ENCODE data around the gene VIM.

Gene VIM

DNA sequence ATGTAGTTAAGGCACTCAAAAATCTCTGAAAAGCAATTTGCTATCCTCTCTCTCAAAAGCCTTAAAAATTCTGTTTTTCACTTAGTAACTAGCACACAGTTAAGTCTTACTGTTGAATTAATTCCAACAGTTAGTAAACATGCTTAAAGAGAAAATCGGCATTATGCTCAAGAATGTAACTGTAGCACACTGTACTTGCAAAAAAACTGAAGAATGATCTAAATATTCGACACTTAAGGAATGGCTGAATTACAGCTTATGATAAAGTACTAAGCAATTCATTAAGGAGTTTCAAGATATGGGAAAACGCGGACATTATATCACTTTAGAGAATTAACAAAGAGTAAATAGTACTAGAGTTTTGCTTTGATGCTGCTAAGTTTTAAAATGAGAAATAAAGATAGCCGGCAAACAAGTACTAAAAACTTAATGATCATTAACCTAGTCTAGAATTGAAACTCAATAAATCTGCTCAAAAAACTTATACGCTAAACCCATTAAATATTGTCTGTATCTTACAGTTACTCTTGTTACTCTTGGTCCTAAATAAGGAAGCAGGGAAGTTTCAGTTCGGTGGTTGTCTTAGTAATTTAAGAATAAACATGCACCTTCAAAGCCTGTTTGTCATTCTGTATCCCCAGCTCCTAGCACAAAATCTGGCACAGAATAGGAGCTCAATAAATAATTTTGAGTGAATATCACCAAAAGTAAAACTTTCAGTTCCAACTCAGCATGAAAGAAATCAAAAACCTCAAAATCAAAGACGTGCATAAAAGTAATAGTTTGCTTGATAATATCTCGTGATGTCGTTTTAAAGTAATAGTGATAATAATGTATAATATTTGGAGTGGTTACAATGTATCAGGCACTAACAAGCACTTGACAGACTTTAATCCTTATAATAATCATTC is 27.8 kb upstream of the VIM start:
- Histone ChIP-seq H3K4me3 (ENCODE audit: low read length) (peak overlapping the region; percentile 96), H3K4me1 (ENCODE audit: control insufficient read depth, insufficient read depth, low read length) (no peaks in the 10 kb centered on the region), H3K27ac (ENCODE audit: low read depth, low read length) (peak overlapping the region; percentile 38), H3K27me3 (ENCODE audit: control insufficient read depth, insufficient read depth, low read length) (no peaks in the 10 kb centered on the region), H3K36me3 (ENCODE audit: control insufficient read depth, insufficient read depth, low read length) (no peaks in the 10 kb centered on the region), H3K9ac (ENCODE audit: low read length) (no peak overlapping the region)

- no peaks in the 10 kb centered on the region for H3K4me1 ChIP-seq (ENCODE audit: control insufficient read depth, insufficient read depth, low read length)
- H3K4me3 ChIP-seq (ENCODE audit: low read length) = peak within 1 kb of the TSS; percentile 96
- H3K27me3 ChIP-seq (ENCODE audit: control insufficient read depth, insufficient read depth, low read length) = no peaks in the 10 kb centered on the region
- H3K9ac ChIP-seq (ENCODE audit: low read length) = peak within 1 kb of the TSS; percentile 74
- no peaks in the 10 kb centered on the region for H3K36me3 ChIP-seq (ENCODE audit: control insufficient read depth, insufficient read depth, low read length)
- peak within 1 kb of the TSS; percentile 94 for H3K27ac ChIP-seq (ENCODE audit: low read depth, low read length)
Measured at GRCh38 chr10:17200912-17201793, 26.9 kb upstream of the VIM start, which contains the start of gene TRDMT1. Gene TRDMT1 (minus strand): TSS chr10:17201672. CDS start chr10:17201634, 38 bp downstream.

- H3K9ac ChIP-seq (ENCODE audit: low read length) = peak overlapping the region; percentile 2
- H3K4me1 ChIP-seq (ENCODE audit: control insufficient read depth, insufficient read depth, low read length) = no peaks in the 10 kb centered on the region
- H3K27me3 ChIP-seq (ENCODE audit: control insufficient read depth, insufficient read depth, low read length) = no peaks in the 10 kb centered on the region
- peak overlapping the region; percentile 94 for H3K27ac ChIP-seq (ENCODE audit: low read depth, low read length)
- H3K4me3 ChIP-seq (ENCODE audit: low read length) = peak overlapping the region; percentile 96
- H3K36me3 ChIP-seq (ENCODE audit: control insufficient read depth, insufficient read depth, low read length) = no peaks in the 10 kb centered on the region
Measured at GRCh38 chr10:17201794-17202116, 26.3 kb upstream of the VIM start.

DNA sequence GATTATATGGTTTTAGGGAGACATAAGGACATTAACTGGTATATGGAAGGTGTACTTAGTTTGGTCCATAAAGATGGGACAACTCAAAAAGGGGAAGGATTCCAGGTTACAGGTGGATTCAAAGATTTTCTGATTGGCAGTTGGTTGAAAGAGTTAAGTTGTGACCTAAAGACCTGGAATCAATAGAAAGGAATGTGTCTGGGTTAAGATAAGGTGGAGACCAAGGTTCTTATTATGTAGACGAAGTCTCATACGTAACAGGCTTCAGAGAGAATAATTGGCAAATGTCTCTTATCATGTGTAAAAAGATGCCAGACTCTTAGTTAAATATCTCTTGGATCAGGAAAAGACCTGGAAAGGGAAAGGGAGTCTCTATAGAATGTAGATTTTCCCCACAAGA is 25.5 kb upstream of the VIM start:
- Histone ChIP-seq H3K9ac (ENCODE audit: low read length) (no peak overlapping the region), H3K27ac (ENCODE audit: low read depth, low read length) (no peak overlapping the region), H3K4me1 (ENCODE audit: control insufficient read depth, insufficient read depth, low read length) (no peaks in the 10 kb centered on the region), H3K36me3 (ENCODE audit: control insufficient read depth, insufficient read depth, low read length) (no peaks in the 10 kb centered on the region), H3K27me3 (ENCODE audit: control insufficient read depth, insufficient read depth, low read length) (no peaks in the 10 kb centered on the region), H3K4me3 (ENCODE audit: low read length) (no peak overlapping the region)

GRCh38 chr10:17202999-17203398 is 25.0 kb upstream of the VIM start:
- Histone ChIP-seq H3K4me1 (ENCODE audit: control insufficient read depth, insufficient read depth, low read length) (no peaks in the 10 kb centered on the region), H3K27me3 (ENCODE audit: control insufficient read depth, insufficient read depth, low read length) (no peaks in the 10 kb centered on the region), H3K9ac (ENCODE audit: low read length) (no peak overlapping the region), H3K36me3 (ENCODE audit: control insufficient read depth, insufficient read depth, low read length) (no peaks in the 10 kb centered on the region), H3K4me3 (ENCODE audit: low read length) (no peak overlapping the region), H3K27ac (ENCODE audit: low read depth, low read length) (no peak overlapping the region)

DNA sequence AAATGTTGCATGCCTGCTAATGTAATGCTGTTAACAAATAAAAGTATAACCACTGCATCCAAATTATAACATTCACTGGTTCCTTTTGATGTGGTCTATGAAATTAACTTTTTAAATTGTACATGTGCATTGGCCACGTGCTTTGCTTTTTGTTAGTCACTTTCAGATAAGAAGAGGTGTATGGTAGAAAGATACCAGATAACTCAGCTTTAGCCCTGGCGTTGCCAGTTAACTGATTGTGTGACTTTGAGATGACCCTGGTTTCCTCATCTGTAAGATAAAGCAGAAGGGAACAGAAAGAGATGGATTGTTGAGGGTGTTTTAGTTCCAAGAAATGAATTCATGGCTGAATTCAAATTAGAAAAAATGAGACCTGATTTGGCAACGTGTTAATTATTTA is 24.6 kb upstream of the VIM start:
- H3K36me3 ChIP-seq (ENCODE audit: control insufficient read depth, insufficient read depth, low read length) = no peaks in the 10 kb centered on the region
- H3K27me3 ChIP-seq (ENCODE audit: control insufficient read depth, insufficient read depth, low read length) = no peaks in the 10 kb centered on the region
- H3K4me1 ChIP-seq (ENCODE audit: control insufficient read depth, insufficient read depth, low read length) = no peaks in the 10 kb centered on the region
- H3K4me3 ChIP-seq (ENCODE audit: low read length) = no peak overlapping the region
- no peak overlapping the region for H3K9ac ChIP-seq (ENCODE audit: low read length)
- H3K27ac ChIP-seq (ENCODE audit: low read depth, low read length) = no peak overlapping the region

GRCh38 chr10:17206210-17206709 is 21.8 kb upstream of the VIM start:
- Histone ChIP-seq H3K4me1 (ENCODE audit: control insufficient read depth, insufficient read depth, low read length) (no peaks in the 10 kb centered on the region), H3K4me3 (ENCODE audit: low read length) (no peak overlapping the region), H3K27ac (ENCODE audit: low read depth, low read length) (no peak overlapping the region), H3K36me3 (ENCODE audit: control insufficient read depth, insufficient read depth, low read length) (no peaks in the 10 kb centered on the region), H3K9ac (ENCODE audit: low read length) (no peak overlapping the region), H3K27me3 (ENCODE audit: control insufficient read depth, insufficient read depth, low read length) (no peaks in the 10 kb centered on the region)

GRCh38 chr10:17208476-17208875 is 19.6 kb upstream of the VIM start:
- no peaks in the 10 kb centered on the region for H3K27me3 ChIP-seq (ENCODE audit: control insufficient read depth, insufficient read depth, low read length)
- no peaks in the 10 kb centered on the region for H3K4me1 ChIP-seq (ENCODE audit: control insufficient read depth, insufficient read depth, low read length)
- no peak overlapping the region for H3K4me3 ChIP-seq (ENCODE audit: low read length)
- H3K27ac ChIP-seq (ENCODE audit: low read depth, low read length) = no peak overlapping the region
- H3K9ac ChIP-seq (ENCODE audit: low read length) = no peak overlapping the region
- H3K36me3 ChIP-seq (ENCODE audit: control insufficient read depth, insufficient read depth, low read length) = no peaks in the 10 kb centered on the region

GRCh38 chr10:17209302-17209701 is 18.7 kb upstream of the VIM start:
- Histone ChIP-seq H3K9ac (ENCODE audit: low read length) (no peak overlapping the region), H3K36me3 (ENCODE audit: control insufficient read depth, insufficient read depth, low read length) (no peaks in the 10 kb centered on the region), H3K27me3 (ENCODE audit: control insufficient read depth, insufficient read depth, low read length) (no peaks in the 10 kb centered on the region), H3K4me3 (ENCODE audit: low read length) (no peak overlapping the region), H3K27ac (ENCODE audit: low read depth, low read length) (no peak overlapping the region), H3K4me1 (ENCODE audit: control insufficient read depth, insufficient read depth, low read length) (no peaks in the 10 kb centered on the region)

DNA sequence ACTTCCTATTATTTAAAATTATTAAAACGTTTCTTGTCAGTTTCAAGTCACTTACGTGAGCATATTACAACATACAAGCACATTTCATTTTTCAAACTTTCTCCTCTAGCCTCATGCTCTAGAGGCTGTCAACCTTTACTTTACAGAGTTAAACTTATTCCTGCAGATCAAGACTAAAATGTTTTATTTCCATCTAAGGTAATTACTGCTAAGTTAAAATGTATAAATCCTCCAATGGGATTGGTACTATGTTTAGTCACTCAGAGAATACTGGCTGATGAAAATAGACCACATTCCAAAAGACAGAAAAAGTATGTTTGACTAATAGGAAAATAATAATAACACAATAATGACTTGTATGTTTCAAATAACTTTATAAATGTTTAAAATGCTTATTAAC is 18.2 kb upstream of the VIM start:
- Histone ChIP-seq H3K27ac (ENCODE audit: low read depth, low read length) (no peak overlapping the region), H3K4me1 (ENCODE audit: control insufficient read depth, insufficient read depth, low read length) (no peaks in the 10 kb centered on the region), H3K4me3 (ENCODE audit: low read length) (no peak overlapping the region), H3K9ac (ENCODE audit: low read length) (no peak overlapping the region), H3K27me3 (ENCODE audit: control insufficient read depth, insufficient read depth, low read length) (no peaks in the 10 kb centered on the region), H3K36me3 (ENCODE audit: control insufficient read depth, insufficient read depth, low read length) (no peaks in the 10 kb centered on the region)

DNA sequence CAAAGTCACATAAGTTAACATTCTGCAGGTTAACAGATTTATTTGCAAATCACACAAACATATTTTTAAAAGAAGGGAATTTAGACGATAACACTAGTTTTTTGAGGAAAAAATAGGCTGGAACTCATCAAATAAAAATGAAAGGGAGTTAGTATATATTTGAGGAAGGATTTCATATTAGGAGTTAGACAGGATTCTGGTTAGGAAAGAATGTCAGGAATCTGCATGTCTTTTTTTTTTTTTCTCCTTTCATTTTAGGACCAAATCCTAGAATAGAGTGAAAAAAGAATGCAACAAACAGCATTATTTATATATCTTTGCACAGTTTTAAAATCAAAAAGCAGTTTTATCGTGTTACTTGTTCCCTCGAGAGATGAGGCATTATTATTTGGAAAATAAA is 17.7 kb upstream of the VIM start:
- Histone ChIP-seq H3K4me1 (ENCODE audit: control insufficient read depth, insufficient read depth, low read length) (no peaks in the 10 kb centered on the region), H3K27ac (ENCODE audit: low read depth, low read length) (no peak overlapping the region), H3K9ac (ENCODE audit: low read length) (no peak overlapping the region), H3K36me3 (ENCODE audit: control insufficient read depth, insufficient read depth, low read length) (no peaks in the 10 kb centered on the region), H3K4me3 (ENCODE audit: low read length) (no peak overlapping the region), H3K27me3 (ENCODE audit: control insufficient read depth, insufficient read depth, low read length) (no peaks in the 10 kb centered on the region)

DNA sequence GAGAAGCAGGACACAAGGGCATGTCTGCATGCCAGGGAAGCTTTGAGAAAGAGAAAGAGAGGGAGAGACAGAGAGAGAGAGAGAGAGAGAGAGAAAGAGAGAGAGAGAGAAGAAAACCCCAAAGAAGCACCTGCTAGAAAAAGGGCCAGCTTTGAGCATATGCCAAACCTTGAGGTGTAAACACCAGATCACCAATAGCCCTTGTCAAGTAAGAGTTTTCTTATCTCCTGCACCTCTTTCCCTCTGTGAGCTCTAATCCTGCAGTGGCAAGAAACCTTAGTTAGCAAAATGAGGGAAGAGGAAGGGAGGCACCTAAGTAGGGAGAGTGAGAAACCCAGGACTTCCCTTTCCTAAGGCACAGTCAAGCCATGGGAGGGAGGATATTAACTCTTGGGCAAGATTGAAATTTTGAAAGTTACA is 15.2 kb upstream of the VIM start:
- no peaks in the 10 kb centered on the region for H3K27me3 ChIP-seq (ENCODE audit: control insufficient read depth, insufficient read depth, low read length)
- no peaks in the 10 kb centered on the region for H3K4me1 ChIP-seq (ENCODE audit: control insufficient read depth, insufficient read depth, low read length)
- H3K9ac ChIP-seq (ENCODE audit: low read length) = no peak overlapping the region
- H3K27ac ChIP-seq (ENCODE audit: low read depth, low read length) = no peak overlapping the region
- H3K36me3 ChIP-seq (ENCODE audit: control insufficient read depth, insufficient read depth, low read length) = no peaks in the 10 kb centered on the region
- no peak overlapping the region for H3K4me3 ChIP-seq (ENCODE audit: low read length)
